Neural cell (in vitro differentiated cells): ENCODE measurements around the gene TAOK2.

Experiments
- CTCF ChIP-seq: fragments of 450-650 bp; IDR thresholded peaks from 2 replicates; pipeline ENCODE4 v1.5.1; 2014; ENCODE audit warnings: antibody characterized with exemption, mild to moderate bottlenecking, moderate library complexity; ENCODE audit not compliant: poor library complexity, severe bottlenecking
- EP300 ChIP-seq: fragments of 450-650 bp; conservative IDR thresholded peaks from 2 replicates; pipeline ENCODE4 v1.6.1; 2014; ENCODE audit warnings: antibody characterized with exemption, mild to moderate bottlenecking, moderate library complexity; ENCODE audit not compliant: poor library complexity, severe bottlenecking
- EZH2 ChIP-seq: fragments of 200-600, 300-800 bp; shearing (Covaris generic), sonication (generic); IDR thresholded peaks from 2 replicates; pipeline ENCODE4 v1.6.1; 2014; ENCODE audit warnings: antibody characterized with exemption, low read length, borderline replicate concordance, mild to moderate bottlenecking; ENCODE audit not compliant: insufficient read depth, poor library complexity, severe bottlenecking
- MXI1 ChIP-seq: fragments of 450-650 bp; conservative IDR thresholded peaks from 2 replicates; pipeline ENCODE4 v1.6.1; 2014; ENCODE audit warnings: antibody characterized with exemption, mild to moderate bottlenecking; ENCODE audit not compliant: poor library complexity, severe bottlenecking
- POLR2AphosphoS5 ChIP-seq: IDR thresholded peaks from 2 replicates; pipeline ENCODE4 v1.6.1; 2012
- RAD21 ChIP-seq: fragments of 450-650 bp; conservative IDR thresholded peaks from 2 replicates; pipeline ENCODE4 v1.6.1; 2014; ENCODE audit warnings: antibody characterized with exemption, mild to moderate bottlenecking, moderate library complexity
- TAF1 ChIP-seq: IDR thresholded peaks from 2 replicates; pipeline ENCODE4 v1.6.1; 2012; ENCODE audit warnings: low read depth
- TF ChIP-seq, protein P1 (sequence below): IDR thresholded peaks from 2 replicates; pipeline ENCODE4 v1.6.1; 2012; ENCODE audit warnings: borderline replicate concordance

GRCh38 chr16:29961127-29961478 lies 12.6 kb upstream of the TAOK2 start:
- TF ChIP-seq CTCF (no peak), POLR2AphosphoS5 (no peak), RAD21 (no peak), EZH2 (no peak), MXI1 (no peak), TAF1 (no peak), EP300 (no peak)
- TF ChIP-seq, protein P1, sequence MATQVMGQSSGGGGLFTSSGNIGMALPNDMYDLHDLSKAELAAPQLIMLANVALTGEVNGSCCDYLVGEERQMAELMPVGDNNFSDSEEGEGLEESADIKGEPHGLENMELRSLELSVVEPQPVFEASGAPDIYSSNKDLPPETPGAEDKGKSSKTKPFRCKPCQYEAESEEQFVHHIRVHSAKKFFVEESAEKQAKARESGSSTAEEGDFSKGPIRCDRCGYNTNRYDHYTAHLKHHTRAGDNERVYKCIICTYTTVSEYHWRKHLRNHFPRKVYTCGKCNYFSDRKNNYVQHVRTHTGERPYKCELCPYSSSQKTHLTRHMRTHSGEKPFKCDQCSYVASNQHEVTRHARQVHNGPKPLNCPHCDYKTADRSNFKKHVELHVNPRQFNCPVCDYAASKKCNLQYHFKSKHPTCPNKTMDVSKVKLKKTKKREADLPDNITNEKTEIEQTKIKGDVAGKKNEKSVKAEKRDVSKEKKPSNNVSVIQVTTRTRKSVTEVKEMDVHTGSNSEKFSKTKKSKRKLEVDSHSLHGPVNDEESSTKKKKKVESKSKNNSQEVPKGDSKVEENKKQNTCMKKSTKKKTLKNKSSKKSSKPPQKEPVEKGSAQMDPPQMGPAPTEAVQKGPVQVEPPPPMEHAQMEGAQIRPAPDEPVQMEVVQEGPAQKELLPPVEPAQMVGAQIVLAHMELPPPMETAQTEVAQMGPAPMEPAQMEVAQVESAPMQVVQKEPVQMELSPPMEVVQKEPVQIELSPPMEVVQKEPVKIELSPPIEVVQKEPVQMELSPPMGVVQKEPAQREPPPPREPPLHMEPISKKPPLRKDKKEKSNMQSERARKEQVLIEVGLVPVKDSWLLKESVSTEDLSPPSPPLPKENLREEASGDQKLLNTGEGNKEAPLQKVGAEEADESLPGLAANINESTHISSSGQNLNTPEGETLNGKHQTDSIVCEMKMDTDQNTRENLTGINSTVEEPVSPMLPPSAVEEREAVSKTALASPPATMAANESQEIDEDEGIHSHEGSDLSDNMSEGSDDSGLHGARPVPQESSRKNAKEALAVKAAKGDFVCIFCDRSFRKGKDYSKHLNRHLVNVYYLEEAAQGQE, result no peak
